Testis (tissue), 3 donors: ENCODE results near the gene GNAI1. TPM values are rescaled to one million over a fixed set of nuclear protein-coding genes. Genes with fewer than 3 reads are reported as not detected.

ENCODE experiments used
- DNase-seq: peaks from one replicate; pipeline ENCODE4 v3.0.0-alpha.2; 2019
- H3K27ac ChIP-seq, 2 donors: fragments of 200-600 bp; sonication (generic); one replicate each; pipeline ENCODE4 v1.5.1; 2019
- H3K27me3 ChIP-seq: fragments of 200-600 bp; sonication (generic); one replicate; pipeline ENCODE4 v1.5.1; 2019
- H3K36me3 ChIP-seq: fragments of 200-600 bp; sonication (generic); one replicate; pipeline ENCODE4 v1.5.1; 2017; ENCODE audit warnings: low read depth; ENCODE audit errors: missing control alignments
- H3K4me1 ChIP-seq: fragments of 200-600 bp; sonication (generic); one replicate; pipeline ENCODE4 v1.5.1; 2019
- H3K4me3 ChIP-seq, 2 donors: fragments of 200-600 bp; sonication (generic); one replicate each; pipeline ENCODE4 v1.5.1; 2017 to 2019
- H3K9me3 ChIP-seq: fragments of 200-600 bp; sonication (generic); one replicate; pipeline ENCODE4 v1.5.1; 2017
- POLR2A ChIP-seq: fragments of 450-650 bp; IDR thresholded peaks from one replicate; pipeline ENCODE4 v1.6.1; 2017; ENCODE audit warnings: antibody characterized with exemption, mild to moderate bottlenecking, moderate library complexity
- WGBS, 2 donors: methylation state at CpG; one replicate each; pipeline ENCODE4 v1.1.5; 2018; 5-methylcytosine and 5-hydroxymethylcytosine counted together
- intact Hi-C: fragments of 100-400 bp; cut with DNase I; formaldehyde crosslinking; loops from one replicate; pipeline ENCODE4 v1.15.1; 2023; ENCODE audit warnings: low total_unique reads
- polyA plus RNA-seq: library from polyadenylated mRNA; stranded (reverse); fragments of 350-450 nt; fragmentation: Illumina TruSeq; extraction: RNeasy Lipid Tissue Mini Kit (QIAGEN cat#74804); gene quantifications from one replicate; pipeline ENCODE4 v1.2.3, GENCODE V29; 2014; ENCODE audit warnings: low read depth, low replicate concordance; ENCODE audit not compliant: insufficient read depth
- total RNA-seq, 2 donors: library from RNA; depleted of rRNA; stranded (reverse); fragments of >200 nt; gene quantifications; one replicate each; pipeline ENCODE4 v1.2.3, GENCODE V29; 2016
- TF ChIP-seq, protein P1 (sequence below), 3 experiments: fragments of 450-650 bp in 2 of 3; fragments of 200-600 bp in 1 of 3; sonication (generic) in 1 of 3; IDR thresholded peaks; one replicate each; pipeline ENCODE4 v1.5.1; 2016 to 2019; ENCODE audit warnings: antibody characterized with exemption in 3 of 3, mild to moderate bottlenecking in 2 of 3, moderate library complexity in 1 of 3

Gene GNAI1
- total and polyA plus RNA-seq, 3 donors from 2014 or later = 46.9 to 61.6 (median 59.0) TPM

- WGBS, 2 donors = 93% methylated on average over 1 of the region's 1 CpG
- TF ChIP-seq POLR2A = no peak
- TF ChIP-seq, protein P1, sequence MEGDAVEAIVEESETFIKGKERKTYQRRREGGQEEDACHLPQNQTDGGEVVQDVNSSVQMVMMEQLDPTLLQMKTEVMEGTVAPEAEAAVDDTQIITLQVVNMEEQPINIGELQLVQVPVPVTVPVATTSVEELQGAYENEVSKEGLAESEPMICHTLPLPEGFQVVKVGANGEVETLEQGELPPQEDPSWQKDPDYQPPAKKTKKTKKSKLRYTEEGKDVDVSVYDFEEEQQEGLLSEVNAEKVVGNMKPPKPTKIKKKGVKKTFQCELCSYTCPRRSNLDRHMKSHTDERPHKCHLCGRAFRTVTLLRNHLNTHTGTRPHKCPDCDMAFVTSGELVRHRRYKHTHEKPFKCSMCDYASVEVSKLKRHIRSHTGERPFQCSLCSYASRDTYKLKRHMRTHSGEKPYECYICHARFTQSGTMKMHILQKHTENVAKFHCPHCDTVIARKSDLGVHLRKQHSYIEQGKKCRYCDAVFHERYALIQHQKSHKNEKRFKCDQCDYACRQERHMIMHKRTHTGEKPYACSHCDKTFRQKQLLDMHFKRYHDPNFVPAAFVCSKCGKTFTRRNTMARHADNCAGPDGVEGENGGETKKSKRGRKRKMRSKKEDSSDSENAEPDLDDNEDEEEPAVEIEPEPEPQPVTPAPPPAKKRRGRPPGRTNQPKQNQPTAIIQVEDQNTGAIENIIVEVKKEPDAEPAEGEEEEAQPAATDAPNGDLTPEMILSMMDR (IDR thresholded peaks at IDR 0.05) = no peak
- Histone ChIP-seq H3K27me3 (no peaks in the 10 kb centered on the region), H3K27ac (no peak overlapping the region), H3K4me3 (no peak overlapping the region), H3K9me3 (no peaks in the 10 kb centered on the region), H3K36me3 (no peaks in the 10 kb centered on the region), H3K4me1 (peaks cover 21% of the 10 kb centered on the region)
- intact Hi-C loops = no loop called here
- no peak for DNase-seq
Observed at GRCh38 chr7:80224415-80224814, 89.8 kb downstream of the GNAI1 start.

GRCh38 chr7:80225361-80225760 is 90.7 kb downstream of the GNAI1 start:
- TF ChIP-seq, protein P1 (IDR thresholded peaks at IDR 0.05) = no peak
- TF ChIP-seq POLR2A = no peak
- intact Hi-C loops = no loop called here
- no peak for DNase-seq
- no peak overlapping the region for H3K27ac ChIP-seq
- H3K9me3 ChIP-seq = no peaks in the 10 kb centered on the region
- no peak overlapping the region for H3K4me3 ChIP-seq
- peaks cover 21% of the 10 kb centered on the region for H3K4me1 ChIP-seq
- H3K27me3 ChIP-seq = no peaks in the 10 kb centered on the region
- H3K36me3 ChIP-seq = no peaks in the 10 kb centered on the region

DNA sequence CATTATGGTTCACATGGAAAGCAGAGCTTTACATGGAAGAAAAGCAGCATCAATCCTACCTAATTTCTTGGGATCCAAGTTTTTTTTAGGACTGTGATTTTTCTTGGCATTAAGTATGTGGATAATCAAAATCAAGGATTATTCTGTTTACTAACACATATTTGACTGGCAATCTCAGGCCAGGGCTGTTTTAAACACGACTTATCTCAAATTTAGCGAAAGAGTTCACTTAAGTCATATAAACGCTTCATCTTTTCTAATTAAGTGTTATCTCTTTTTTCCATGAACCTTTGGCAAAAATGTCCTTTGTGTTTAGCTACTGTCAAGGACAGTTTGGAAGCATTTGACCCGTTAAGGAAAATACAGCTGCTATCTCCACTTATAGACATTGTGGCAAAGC is 92.0 kb downstream of the GNAI1 start:
- WGBS, 2 donors = 18 to 48% methylated on average over 4 of the region's 4 CpGs

GRCh38 chr7:80230327-80230726 is 95.7 kb downstream of the GNAI1 start:
- 61 to 84% methylated on average over 2 of the region's 2 CpGs for whole genome bisulfite sequencing, 2 donors
- intact Hi-C loops = loop anchor here (5.0 kb wide), 1 partner anchor 102 kb away; no protein-coding TSS in a partner anchor
- H3K4me3 ChIP-seq = no peak overlapping the region
- no peaks in the 10 kb centered on the region for H3K27me3 ChIP-seq
- DNase-seq = no peak
- peaks cover 13% of the 10 kb centered on the region for H3K4me1 ChIP-seq
- H3K36me3 ChIP-seq = no peaks in the 10 kb centered on the region
- TF ChIP-seq, protein P1 (IDR thresholded peaks at IDR 0.05) = no peak
- no peak overlapping the region for H3K27ac ChIP-seq
- H3K9me3 ChIP-seq = no peaks in the 10 kb centered on the region

More for the DNA sequence above, 92.0 kb downstream of the GNAI1 start:
- Histone ChIP-seq H3K4me1 (peaks cover 21% of the 10 kb centered on the region), H3K36me3 (no peaks in the 10 kb centered on the region), H3K4me3 (no peak overlapping the region), H3K27ac (no peak overlapping the region), H3K9me3 (no peaks in the 10 kb centered on the region), H3K27me3 (no peaks in the 10 kb centered on the region)
- no peak for DNase-seq
- TF ChIP-seq, protein P1 (IDR thresholded peaks at IDR 0.05) = no peak
- TF ChIP-seq POLR2A = no peak
- intact Hi-C loops = no loop called here

- Histone ChIP-seq H3K27ac (no peak overlapping the region), H3K4me1 (peaks cover under 1% of the 10 kb centered on the region), H3K4me3 (no peak overlapping the region), H3K36me3 (no peaks in the 10 kb centered on the region), H3K27me3 (no peaks in the 10 kb centered on the region), H3K9me3 (no peaks in the 10 kb centered on the region)
- TF ChIP-seq POLR2A = no peak
- TF ChIP-seq, protein P1 (IDR thresholded peaks at IDR 0.05) = no peak
- intact Hi-C loops = loop anchor here (5.0 kb wide), 1 partner anchor 101 kb away; no protein-coding TSS in a partner anchor
- 83 to 97% methylated on average over 2 of the region's 2 CpGs for WGBS, 2 donors
- no peak for DNase-seq
Observed at GRCh38 chr7:80231707-80232106, 97.1 kb downstream of the GNAI1 start.
